Duodenal mucosa (tissue), 2 donors: ENCODE data around the gene USP22.
"Not testable (repeated sequence)": the region's sequence is repeated elsewhere in the genome, so short reads cannot be mapped to it uniquely, and the experiment has no call there.

ENCODE experiments used
- H3K27ac ChIP-seq: one replicate; pipeline ENCODE4 v1.7.0; 2013; ENCODE audit warnings: low read depth, low read length
- H3K27me3 ChIP-seq, 2 donors: one replicate each; pipeline ENCODE4 v1.7.0; 2013; ENCODE audit warnings: low read length in 2 of 2, control low read depth in 1 of 2; ENCODE audit not compliant: insufficient read depth in 2 of 2, control insufficient read depth in 1 of 2
- H3K36me3 ChIP-seq, 2 donors: one replicate each; pipeline ENCODE4 v1.7.0; 2013; ENCODE audit warnings: low read length in 2 of 2, control low read depth in 1 of 2; ENCODE audit not compliant: insufficient read depth in 2 of 2, control insufficient read depth in 1 of 2
- H3K4me1 ChIP-seq, 2 donors: one replicate each; pipeline ENCODE4 v1.7.0; 2013; ENCODE audit warnings: low read length in 2 of 2, control low read depth in 1 of 2; ENCODE audit not compliant: insufficient read depth in 2 of 2, control insufficient read depth in 1 of 2
- H3K4me3 ChIP-seq, 2 donors: one replicate each; pipeline ENCODE4 v1.7.0; 2013; ENCODE audit warnings: low read length in 2 of 2, low read depth in 1 of 2
- H3K9ac ChIP-seq, 2 donors: one replicate each; pipeline ENCODE4 v1.7.0; 2013; ENCODE audit warnings: low read length in 2 of 2, low read depth in 1 of 2
- H3K9me3 ChIP-seq, 2 donors: one replicate each; pipeline ENCODE4 v1.7.0; 2013; ENCODE audit warnings: low read length in 2 of 2, control low read depth in 1 of 2; ENCODE audit not compliant: control insufficient read depth in 1 of 2

USP22 gene

DNA sequence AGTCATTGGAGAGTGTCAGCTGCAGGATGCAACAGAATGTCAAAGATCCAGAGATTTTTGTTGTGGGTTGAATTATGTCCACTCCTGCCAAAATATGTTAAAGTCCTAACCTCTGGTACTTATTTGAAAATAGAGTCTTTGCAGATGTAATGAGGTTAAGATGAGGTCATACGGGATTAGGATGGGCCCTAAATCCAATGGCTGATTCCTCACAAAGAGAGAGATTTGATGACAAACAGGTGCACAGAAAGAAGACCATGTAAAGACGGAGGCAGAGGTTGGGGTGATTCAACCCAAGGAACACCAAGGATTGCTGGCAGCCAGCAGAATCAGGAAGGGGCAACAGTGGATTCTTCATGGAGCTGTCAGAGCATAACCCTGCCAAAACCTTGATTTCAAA lies 34.5 kb upstream of the USP22 start:
- Histone ChIP-seq H3K36me3 (no peaks in the 10 kb centered on the region), H3K9me3 (no peaks in the 10 kb centered on the region), H3K27me3 (no peaks in the 10 kb centered on the region), H3K4me1 (no peaks in the 10 kb centered on the region), H3K27ac (no peak overlapping the region), H3K4me3 (no peak overlapping the region), H3K9ac (no peak overlapping the region)

DNA sequence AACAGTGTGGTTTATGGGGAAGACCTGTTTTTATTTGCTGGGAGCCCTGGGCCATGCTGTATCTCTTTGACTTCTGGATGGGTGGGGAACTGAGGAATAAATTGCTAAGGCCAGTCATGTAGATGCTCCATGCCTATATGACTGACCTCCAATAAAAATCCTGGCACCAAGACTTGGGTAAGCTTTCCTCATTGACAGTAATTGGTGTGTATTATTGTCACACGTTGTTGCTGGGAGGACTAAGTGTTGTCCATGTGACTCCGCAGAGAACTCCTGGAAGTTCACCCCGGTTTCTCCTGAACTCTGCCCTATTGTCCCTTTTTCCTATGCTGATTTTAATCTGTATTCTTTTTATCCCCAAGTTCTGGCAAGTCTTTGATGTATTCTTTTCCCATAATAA lies 33.4 kb upstream of the USP22 start:
- H3K36me3 ChIP-seq = no peaks in the 10 kb centered on the region
- no peak overlapping the region for H3K4me3 ChIP-seq
- no peaks in the 10 kb centered on the region for H3K4me1 ChIP-seq
- H3K9ac ChIP-seq = no peak overlapping the region
- no peaks in the 10 kb centered on the region for H3K9me3 ChIP-seq
- H3K27me3 ChIP-seq = no peaks in the 10 kb centered on the region
- H3K27ac ChIP-seq = no peak overlapping the region

DNA sequence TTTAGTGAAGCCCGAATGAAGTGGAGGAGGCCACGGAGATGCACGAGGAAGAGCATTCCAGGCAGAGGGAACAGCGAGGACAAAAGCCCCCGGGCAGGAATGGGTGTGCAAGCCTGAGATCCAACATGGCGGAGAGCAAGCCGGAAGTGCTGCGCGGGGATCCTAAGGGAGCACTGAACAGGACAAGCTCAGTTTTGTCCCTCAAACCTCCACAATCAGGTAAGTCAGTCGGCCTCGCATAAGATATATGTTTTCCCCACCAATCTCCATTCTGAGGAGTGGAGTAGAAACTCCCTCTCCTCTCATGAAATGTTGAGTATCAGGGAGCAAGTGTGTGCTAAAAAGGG lies 32.9 kb upstream of the USP22 start:
- no peaks in the 10 kb centered on the region for H3K36me3 ChIP-seq
- H3K9ac ChIP-seq = no peak overlapping the region
- no peak overlapping the region for H3K4me3 ChIP-seq
- no peaks in the 10 kb centered on the region for H3K9me3 ChIP-seq
- no peaks in the 10 kb centered on the region for H3K4me1 ChIP-seq
- H3K27ac ChIP-seq = no peak overlapping the region
- H3K27me3 ChIP-seq = no peaks in the 10 kb centered on the region

DNA sequence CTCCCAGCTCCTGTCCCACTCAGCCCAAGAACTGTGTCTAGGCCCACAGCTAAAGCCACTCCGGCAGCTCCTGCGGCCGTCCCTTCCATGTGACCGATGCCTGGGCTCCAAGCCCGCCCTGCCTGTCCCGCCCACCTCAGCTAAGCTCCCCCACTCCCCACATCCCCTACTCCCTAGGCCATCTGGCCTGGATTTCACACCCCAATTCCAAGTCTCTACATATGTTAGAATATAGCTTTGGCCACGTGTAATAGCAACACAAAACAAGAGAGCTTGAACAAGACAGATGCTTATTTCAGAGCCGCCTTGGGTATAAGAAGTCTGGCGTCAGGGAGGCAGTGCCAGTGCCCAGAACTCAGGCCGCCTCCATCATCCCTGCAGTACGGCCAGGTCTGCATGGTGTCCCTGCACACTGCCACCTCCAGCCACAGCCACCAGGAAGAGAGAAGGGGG lies 30.0 kb upstream of the USP22 start:
- Histone ChIP-seq H3K4me1 (no peaks in the 10 kb centered on the region), H3K27ac (no peak overlapping the region), H3K9me3 (no peaks in the 10 kb centered on the region)

DNA sequence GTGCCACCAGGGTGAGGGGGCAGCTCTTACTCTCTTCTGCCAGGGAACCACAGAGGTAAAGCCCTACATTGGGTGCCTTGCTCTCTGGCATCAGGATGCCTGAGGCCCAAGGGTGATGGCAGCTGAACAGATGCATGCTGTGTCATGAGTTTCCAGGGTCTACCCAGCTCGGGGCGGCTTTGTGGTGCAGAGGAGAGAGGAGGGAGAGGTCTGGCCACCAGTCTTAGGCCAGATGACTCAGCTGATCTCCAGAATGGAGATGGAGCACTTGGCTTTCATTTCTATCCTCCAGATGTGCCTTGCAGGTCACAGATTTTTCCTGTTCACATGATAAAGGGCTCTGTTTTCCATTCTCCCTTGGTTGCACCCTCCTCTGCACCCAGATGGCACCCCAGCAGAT lies 23.6 kb upstream of the USP22 start:
- Histone ChIP-seq H3K4me1 (no peaks in the 10 kb centered on the region), H3K9ac (no peak overlapping the region)

More for the DNA sequence above, 30.0 kb upstream of the USP22 start:
- Histone ChIP-seq H3K27me3 (no peaks in the 10 kb centered on the region), H3K4me3 (no peak overlapping the region), H3K9ac (no peak overlapping the region), H3K36me3 (no peaks in the 10 kb centered on the region)

GRCh38 chr17:21061971-21062526 lies 19.2 kb upstream of the USP22 start:
- no peaks in the 10 kb centered on the region for H3K36me3 ChIP-seq
- H3K9me3 ChIP-seq = no peaks in the 10 kb centered on the region
- H3K4me3 ChIP-seq = no peak overlapping the region
- H3K27me3 ChIP-seq = no peaks in the 10 kb centered on the region
- no peak overlapping the region for H3K27ac ChIP-seq
- H3K4me1 ChIP-seq = peaks cover 0 to 4% of the 10 kb centered on the region in 2 donors
- H3K9ac ChIP-seq = no peak overlapping the region

More for the DNA sequence above, 23.6 kb upstream of the USP22 start:
- Histone ChIP-seq H3K9me3 (no peaks in the 10 kb centered on the region), H3K27me3 (no peaks in the 10 kb centered on the region), H3K4me3 (no peak overlapping the region), H3K27ac (no peak overlapping the region), H3K36me3 (no peaks in the 10 kb centered on the region)

DNA sequence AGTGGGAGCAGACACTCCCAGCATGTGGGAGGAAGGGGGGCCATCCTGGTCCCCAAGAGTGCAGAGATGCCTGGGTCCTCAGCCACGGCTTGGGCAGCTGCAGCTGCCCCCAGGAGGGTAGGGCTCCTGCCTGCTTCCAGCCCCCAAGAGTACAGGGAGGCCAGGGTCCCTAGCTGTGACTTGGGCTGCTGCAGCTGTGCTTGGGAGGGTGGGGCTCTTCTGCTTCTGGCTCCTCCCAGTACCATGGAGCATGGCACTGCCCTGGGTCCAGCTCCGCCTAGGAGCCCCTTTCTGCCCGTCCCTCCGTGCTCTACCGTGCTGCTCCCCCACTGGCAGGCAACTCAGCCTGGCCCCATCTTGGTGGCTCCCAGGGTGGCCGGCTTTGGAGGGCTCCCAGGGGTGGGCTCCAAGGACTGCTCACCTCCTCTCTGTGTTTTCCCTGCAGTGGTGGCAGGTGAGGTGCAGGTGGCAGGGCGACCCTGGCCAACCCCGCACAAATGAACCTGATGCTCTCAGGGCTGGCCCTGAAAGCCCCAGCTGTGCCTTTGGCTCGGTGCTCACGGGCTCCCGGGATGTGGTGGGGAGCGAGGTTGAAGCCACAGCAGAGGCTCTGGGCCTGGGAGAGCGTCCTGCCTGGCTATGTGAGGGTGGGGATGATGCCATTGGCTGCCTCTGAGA lies 18.5 kb upstream of the USP22 start:
- H3K36me3 ChIP-seq = no peaks in the 10 kb centered on the region
- no peaks in the 10 kb centered on the region for H3K9me3 ChIP-seq
- H3K9ac ChIP-seq = no peak overlapping the region
- H3K27me3 ChIP-seq = no peaks in the 10 kb centered on the region
- H3K4me1 ChIP-seq = peaks cover 0 to 4% of the 10 kb centered on the region in 2 donors
- no peak overlapping the region for H3K27ac ChIP-seq
- H3K4me3 ChIP-seq = no peak overlapping the region

DNA sequence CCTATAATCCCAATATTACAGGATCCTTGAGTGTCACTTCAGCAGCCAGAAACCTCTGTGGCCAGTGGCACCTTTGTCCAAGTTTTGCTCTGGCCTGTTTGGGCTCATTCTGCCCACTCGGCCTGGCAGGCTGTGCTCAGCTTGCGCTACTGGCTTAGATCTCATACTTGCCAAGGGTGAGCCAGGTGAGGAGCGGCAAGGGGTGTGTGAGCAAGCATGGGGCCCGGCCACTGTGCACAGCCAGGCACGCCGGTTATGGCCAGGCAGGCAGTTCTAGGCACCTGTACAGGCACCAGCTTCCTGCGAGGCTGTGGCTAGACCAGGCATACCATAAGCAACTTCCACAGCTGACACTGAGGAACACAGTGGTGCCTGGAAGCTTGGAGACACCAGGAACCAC lies 16.9 kb upstream of the USP22 start:
- H3K9ac ChIP-seq = no peak overlapping the region
- H3K36me3 ChIP-seq = no peaks in the 10 kb centered on the region
- no peak overlapping the region for H3K4me3 ChIP-seq
- no peak overlapping the region for H3K27ac ChIP-seq
- H3K9me3 ChIP-seq = no peaks in the 10 kb centered on the region
- H3K4me1 ChIP-seq = peaks cover 0 to 4% of the 10 kb centered on the region in 2 donors
- H3K27me3 ChIP-seq = no peaks in the 10 kb centered on the region

DNA sequence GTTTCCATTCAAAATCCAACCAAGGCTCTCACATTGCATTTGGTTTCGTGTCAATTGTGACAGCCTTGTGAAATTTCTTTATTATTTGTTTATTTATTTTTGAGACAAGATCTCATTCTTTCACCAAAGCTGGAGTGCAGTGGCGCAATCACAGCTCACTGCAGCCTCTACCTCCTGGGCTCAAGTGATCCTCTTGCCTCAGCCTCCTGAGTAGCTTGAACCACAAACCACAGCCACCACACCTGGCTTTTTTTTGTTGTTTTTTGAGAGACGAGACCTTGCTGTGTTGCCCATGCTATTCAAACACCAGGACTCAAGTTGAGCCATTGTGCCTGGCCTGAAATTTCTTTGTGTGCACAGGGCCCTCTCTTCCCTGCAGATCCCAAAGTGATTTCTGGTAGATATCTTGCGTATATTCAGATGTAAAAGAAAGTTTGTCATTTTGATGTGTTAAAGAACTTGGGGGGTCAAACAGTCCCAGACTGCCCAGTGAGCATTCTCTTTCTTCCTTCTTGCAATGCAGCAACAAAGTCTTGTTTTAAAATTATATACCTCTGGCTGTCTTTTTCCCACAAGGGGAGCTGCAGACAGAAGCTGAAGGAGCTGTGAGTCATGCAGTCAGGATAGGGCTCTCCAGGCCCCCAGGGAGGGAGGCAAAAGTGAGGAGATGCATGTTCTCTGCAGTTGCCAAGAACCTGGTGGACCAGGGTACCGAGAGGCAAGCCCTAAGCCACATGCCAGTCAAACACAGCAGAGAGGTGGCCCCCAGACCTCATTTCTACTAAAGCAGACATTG lies 15.5 kb upstream of the USP22 start:
- Histone ChIP-seq H3K4me1 (peaks cover 0 to 4% of the 10 kb centered on the region in 2 donors), H3K27me3 (no peaks in the 10 kb centered on the region), H3K9me3 (no peaks in the 10 kb centered on the region)

GRCh38 chr17:21053056-21053455 lies 10.2 kb upstream of the USP22 start:
- not testable (repeated sequence) for H3K36me3 ChIP-seq, H3K4me3 ChIP-seq, H3K27ac ChIP-seq, H3K9me3 ChIP-seq, H3K9ac ChIP-seq, H3K27me3 ChIP-seq, H3K4me1 ChIP-seq

More for the DNA sequence above, 15.5 kb upstream of the USP22 start:
- Histone ChIP-seq H3K36me3 (no peaks in the 10 kb centered on the region), H3K4me3 (no peak overlapping the region), H3K9ac (no peak overlapping the region), H3K27ac (no peak overlapping the region)
